Body of pancreas (tissue), 4 donors: ENCODE results near the gene KANSL3. TPM values are rescaled to one million over a fixed set of nuclear protein-coding genes. Genes with fewer than 3 reads are reported as not detected.

Source experiments
- ATAC-seq: fragments of 150-250 bp; one replicate; pipeline ENCODE4 v1.9.1; 2016
- DNase-seq, 4 donors: peaks; one replicate each; pipeline ENCODE4 v3.0.0-alpha.2; 2019
- H3K27ac ChIP-seq, 4 donors: fragments of 200-600 bp; sonication (generic); 1 replicate in 3 of 4; 2 replicates in 1 of 4; pipeline versions ENCODE4 v1.5.1 to v1.6.1; 2016 to 2019; ENCODE audit warnings: mild to moderate bottlenecking in 1 of 4, mixed read lengths in 1 of 4, moderate library complexity in 1 of 4
- H3K27me3 ChIP-seq, 2 donors: fragments of 200-600 bp; sonication (generic); one replicate each; pipeline ENCODE4 v1.6.0; 2016; ENCODE audit warnings: mild to moderate bottlenecking in 1 of 2
- H3K36me3 ChIP-seq, 2 donors: fragments of 200-600 bp; sonication (generic); replicated peaks in 1 of 2; 2 replicates each; pipeline ENCODE4 v1.5.1; 2016; ENCODE audit warnings: low read depth in 2 of 2; ENCODE audit not compliant: insufficient read depth in 1 of 2
- H3K4me1 ChIP-seq: fragments of 200-600 bp; sonication (generic); one replicate; pipeline ENCODE4 v1.6.0; 2016
- H3K4me3 ChIP-seq, 2 donors: fragments of 200-600 bp; sonication (generic); 1 replicate in 1 of 2; 2 replicates in 1 of 2; pipeline ENCODE4 v1.5.1; 2016 to 2019
- H3K9me3 ChIP-seq, 3 donors: fragments of 200-600 bp; sonication (generic); 1 replicate in 2 of 3; 2 replicates in 1 of 3; pipeline ENCODE4 v1.5.1; 2016
- CTCF ChIP-seq, 7 experiments: fragments of 450-650 bp in 4 of 7; fragments of 200-600 bp in 3 of 7; sonication (generic) in 3 of 7; IDR thresholded peaks; one replicate each; pipeline ENCODE4 v1.5.1; 2016 to 2019; ENCODE audit warnings: antibody characterized with exemption in 7 of 7
- POLR2A ChIP-seq, 3 donors: fragments of 450-650 bp; IDR thresholded peaks; one replicate each; pipeline ENCODE4 v1.6.1; 2016; ENCODE audit warnings: antibody characterized with exemption in 3 of 3, mild to moderate bottlenecking in 2 of 3
- WGBS, 2 donors: methylation state at CpG; one replicate each; pipeline ENCODE4 v1.1.5; 2017; 5-methylcytosine and 5-hydroxymethylcytosine counted together
- intact Hi-C: fragments of 100-400 bp; cut with DNase I; formaldehyde crosslinking; loops from one replicate; pipeline ENCODE4 v1.15.1; 2023
- total RNA-seq, 2 donors: library from RNA; depleted of rRNA; stranded (reverse); fragments of >200 nt; gene quantifications; one replicate each; pipeline ENCODE4 v1.1.0, GENCODE V29; 2016

The KANSL3 gene
- total RNA-seq, 2 donors from 2014 or later: 36.6 to 50.4 TPM

DNA sequence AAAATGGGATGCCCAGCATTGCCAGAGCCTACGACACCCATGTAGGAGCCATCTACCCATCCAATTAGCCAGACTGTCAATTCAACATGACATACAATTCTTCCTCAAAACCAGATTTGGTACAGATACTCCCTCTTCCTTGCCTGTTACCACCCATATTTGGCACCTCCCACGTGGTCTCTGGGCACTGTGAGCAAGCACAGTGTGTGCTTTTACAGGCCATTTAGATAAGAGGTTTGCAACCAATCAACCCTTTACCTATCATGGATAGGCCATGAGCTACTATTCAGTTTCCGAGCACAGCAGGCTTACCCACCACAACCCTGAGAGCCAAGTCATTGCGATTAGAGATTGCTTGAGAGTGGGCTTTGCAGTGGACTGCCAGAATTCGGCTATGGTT, 60.6 kb downstream of the KANSL3 start:
- no peak overlapping the region for H3K4me3 ChIP-seq
- no peak for DNase-seq
- no peaks in the 10 kb centered on the region for H3K4me1 ChIP-seq
- H3K27ac ChIP-seq: no peak overlapping the region
- H3K36me3 ChIP-seq: no peaks in the 10 kb centered on the region
- intact Hi-C loops: no loop called here
- no peaks in the 10 kb centered on the region for H3K9me3 ChIP-seq
- TF ChIP-seq POLR2A (IDR thresholded peaks at IDR 0.05) (no peak), CTCF (IDR thresholded peaks at IDR 0.05) (no peak)
- no peak for ATAC-seq
- H3K27me3 ChIP-seq: no peaks in the 10 kb centered on the region
- WGBS, 2 donors: 73% methylated on average over 5 of the region's 5 CpGs

- H3K4me1 ChIP-seq: no peaks in the 10 kb centered on the region
- intact Hi-C loops: no loop called here
- H3K9me3 ChIP-seq: no peaks in the 10 kb centered on the region
- no peak for ATAC-seq
- no peaks in the 10 kb centered on the region for H3K27me3 ChIP-seq
- no peaks in the 10 kb centered on the region for H3K36me3 ChIP-seq
- WGBS, 2 donors: 38 to 45% methylated on average over 1 of the region's 1 CpG
- no peak for DNase-seq
- TF ChIP-seq POLR2A (IDR thresholded peaks at IDR 0.05) (no peak), CTCF (IDR thresholded peaks at IDR 0.05) (no peak)
- no peak overlapping the region for H3K27ac ChIP-seq
- H3K4me3 ChIP-seq: no peak overlapping the region
Measured at GRCh38 chr2:96575785-96576456, 62.2 kb downstream of the KANSL3 start.

- Histone ChIP-seq H3K27ac (no peak overlapping the region), H3K27me3 (no peaks in the 10 kb centered on the region), H3K36me3 (no peaks in the 10 kb centered on the region), H3K4me1 (no peaks in the 10 kb centered on the region), H3K4me3 (no peak overlapping the region), H3K9me3 (no peaks in the 10 kb centered on the region)
- no peak for DNase-seq
- intact Hi-C loops: no loop called here
- WGBS, 2 donors: 86 to 96% methylated on average over 2 of the region's 2 CpGs
- ATAC-seq: no peak
- TF ChIP-seq POLR2A (IDR thresholded peaks at IDR 0.05): no peak
- TF ChIP-seq CTCF (IDR thresholded peaks at IDR 0.05): no peak
Measured at GRCh38 chr2:96574364-96574763, 63.7 kb downstream of the KANSL3 start.

- DNase-seq: no peak
- no peaks in the 10 kb centered on the region for H3K27me3 ChIP-seq
- H3K4me1 ChIP-seq: no peaks in the 10 kb centered on the region
- intact Hi-C loops: no loop called here
- ATAC-seq: no peak
- no peak overlapping the region for H3K27ac ChIP-seq
- no peaks in the 10 kb centered on the region for H3K36me3 ChIP-seq
- no peak for TF ChIP-seq CTCF (IDR thresholded peaks at IDR 0.05)
- TF ChIP-seq POLR2A (IDR thresholded peaks at IDR 0.05): no peak
- H3K9me3 ChIP-seq: no peaks in the 10 kb centered on the region
- 84 to 89% methylated on average over 3 of the region's 3 CpGs for WGBS, 2 donors
- no peak overlapping the region for H3K4me3 ChIP-seq
Measured at GRCh38 chr2:96568094-96568493, 70.0 kb downstream of the KANSL3 start.

DNA sequence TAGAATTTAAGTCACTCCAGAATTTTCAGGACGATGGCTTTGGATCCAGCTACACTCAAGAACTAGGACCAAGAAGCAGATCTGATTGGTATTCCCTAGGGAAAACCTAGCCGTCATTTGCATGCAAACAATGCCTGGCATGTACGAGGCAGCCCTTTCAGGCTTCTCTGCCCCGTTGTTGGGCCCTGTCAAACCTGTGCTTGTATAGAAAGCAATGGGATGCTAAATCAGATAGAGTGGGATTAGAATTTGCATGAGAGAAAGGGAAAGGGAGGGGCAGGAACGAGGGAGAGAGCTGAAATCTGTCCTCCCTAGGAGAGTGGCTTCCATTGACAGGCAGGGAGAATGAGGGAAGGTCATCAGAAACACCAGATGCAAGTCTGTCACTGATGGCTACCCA, 73.0 kb downstream of the KANSL3 start:
- DNase-seq: no peak
- no peaks in the 10 kb centered on the region for H3K36me3 ChIP-seq
- ATAC-seq: no peak
- WGBS, 2 donors: 75 to 78% methylated on average over 5 of the region's 5 CpGs
- no peak overlapping the region for H3K27ac ChIP-seq
- no peak overlapping the region for H3K4me3 ChIP-seq
- intact Hi-C loops: no loop called here
- no peaks in the 10 kb centered on the region for H3K27me3 ChIP-seq
- no peaks in the 10 kb centered on the region for H3K4me1 ChIP-seq
- no peaks in the 10 kb centered on the region for H3K9me3 ChIP-seq
- no peak for TF ChIP-seq CTCF (IDR thresholded peaks at IDR 0.05)
- TF ChIP-seq POLR2A (IDR thresholded peaks at IDR 0.05): no peak
